Measurements from ENCODE around the gene POLN. TPM values are rescaled to one million over a fixed set of nuclear protein-coding genes. Genes with fewer than 3 reads are reported as not detected.

The POLN gene
- total RNA-seq, 4 donors from 2014 or later, result 0.70 to 6.6 (median 3.2) TPM

- no peak overlapping the region for H3K4me3 ChIP-seq
- no peak overlapping the region for H3K27ac ChIP-seq
- no peaks in the 10 kb centered on the region for H3K4me1 ChIP-seq
- peaks cover 0 to 23% (median 0%) of the 10 kb centered on the region in 3 donors for H3K36me3 ChIP-seq
- TF ChIP-seq, protein P1, sequence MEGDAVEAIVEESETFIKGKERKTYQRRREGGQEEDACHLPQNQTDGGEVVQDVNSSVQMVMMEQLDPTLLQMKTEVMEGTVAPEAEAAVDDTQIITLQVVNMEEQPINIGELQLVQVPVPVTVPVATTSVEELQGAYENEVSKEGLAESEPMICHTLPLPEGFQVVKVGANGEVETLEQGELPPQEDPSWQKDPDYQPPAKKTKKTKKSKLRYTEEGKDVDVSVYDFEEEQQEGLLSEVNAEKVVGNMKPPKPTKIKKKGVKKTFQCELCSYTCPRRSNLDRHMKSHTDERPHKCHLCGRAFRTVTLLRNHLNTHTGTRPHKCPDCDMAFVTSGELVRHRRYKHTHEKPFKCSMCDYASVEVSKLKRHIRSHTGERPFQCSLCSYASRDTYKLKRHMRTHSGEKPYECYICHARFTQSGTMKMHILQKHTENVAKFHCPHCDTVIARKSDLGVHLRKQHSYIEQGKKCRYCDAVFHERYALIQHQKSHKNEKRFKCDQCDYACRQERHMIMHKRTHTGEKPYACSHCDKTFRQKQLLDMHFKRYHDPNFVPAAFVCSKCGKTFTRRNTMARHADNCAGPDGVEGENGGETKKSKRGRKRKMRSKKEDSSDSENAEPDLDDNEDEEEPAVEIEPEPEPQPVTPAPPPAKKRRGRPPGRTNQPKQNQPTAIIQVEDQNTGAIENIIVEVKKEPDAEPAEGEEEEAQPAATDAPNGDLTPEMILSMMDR (IDR thresholded peaks at IDR 0.05), result no peak
- TF ChIP-seq POLR2A (IDR thresholded peaks at IDR 0.05), result no peak
- H3K9me3 ChIP-seq, result no peaks in the 10 kb centered on the region
- DNase-seq, result no peak
- H3K27me3 ChIP-seq, result no peaks in the 10 kb centered on the region
Observed at GRCh38 chr4:2273221-2273620, 31.3 kb upstream of the POLN start.

DNA sequence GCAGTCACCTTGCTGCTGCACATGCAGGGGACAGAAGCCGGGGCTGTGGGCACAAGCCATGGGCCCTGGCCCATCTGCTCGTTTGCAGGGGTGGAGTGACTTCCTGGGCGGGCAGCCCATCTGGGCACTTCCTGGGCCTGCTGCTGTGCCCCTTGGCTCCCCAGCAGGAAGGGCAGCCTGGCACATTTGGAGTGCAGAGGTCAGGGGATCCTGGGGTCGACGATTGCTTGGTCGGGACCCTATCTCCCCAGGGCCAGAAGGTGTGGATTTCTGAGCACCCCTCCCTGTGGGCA, 30.9 kb upstream of the POLN start:
- TF ChIP-seq, protein P1 (IDR thresholded peaks at IDR 0.05), result no peak
- TF ChIP-seq POLR2A (IDR thresholded peaks at IDR 0.05), result no peak
- Histone ChIP-seq H3K4me3 (no peak overlapping the region), H3K9me3 (no peaks in the 10 kb centered on the region), H3K27ac (no peak overlapping the region), H3K27me3 (no peaks in the 10 kb centered on the region), H3K36me3 (peaks cover 0 to 23% (median 0%) of the 10 kb centered on the region in 3 donors), H3K4me1 (no peaks in the 10 kb centered on the region)
- DNase-seq, result no peak

DNA sequence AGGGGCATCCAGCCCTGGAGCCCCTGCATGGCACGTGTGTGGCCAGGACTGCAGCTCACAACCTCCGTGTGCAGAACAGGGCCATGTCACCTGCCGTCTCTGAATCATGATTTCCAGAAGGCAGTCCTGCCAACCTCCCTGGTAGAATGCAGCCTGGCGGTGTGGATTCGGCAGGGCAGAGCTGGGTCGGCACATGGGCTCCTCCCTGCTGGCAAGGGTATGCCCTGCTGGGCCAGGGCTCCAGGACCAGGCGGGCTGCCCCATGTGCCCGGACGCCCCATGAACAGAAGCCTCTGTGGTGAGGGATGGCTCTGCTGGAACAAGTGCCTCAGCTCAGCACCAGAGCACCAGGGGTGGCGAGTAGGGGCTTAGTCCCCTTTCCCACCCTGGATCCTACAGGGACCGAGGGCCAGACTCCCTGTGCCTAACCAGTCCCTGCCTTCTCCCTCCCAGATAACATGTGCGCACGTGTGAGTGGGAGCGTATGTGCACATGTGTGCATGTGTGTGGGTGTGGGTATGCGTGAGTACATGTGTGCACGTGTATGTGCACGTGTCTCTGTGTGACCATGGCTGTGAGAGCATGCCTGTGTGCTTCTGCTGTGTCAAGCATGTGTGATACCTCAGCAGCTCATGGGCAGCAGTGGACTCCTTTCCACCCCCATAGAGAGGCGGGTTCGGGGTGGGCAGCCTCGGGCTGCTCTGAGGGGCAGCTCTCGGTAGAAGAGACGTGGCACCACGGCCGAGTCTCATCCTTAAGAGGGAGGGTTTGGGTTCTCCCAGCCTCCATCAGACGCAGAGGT, 30.3 kb upstream of the POLN start:
- DNase-seq, result no peak
- H3K9me3 ChIP-seq, result no peaks in the 10 kb centered on the region

DNA sequence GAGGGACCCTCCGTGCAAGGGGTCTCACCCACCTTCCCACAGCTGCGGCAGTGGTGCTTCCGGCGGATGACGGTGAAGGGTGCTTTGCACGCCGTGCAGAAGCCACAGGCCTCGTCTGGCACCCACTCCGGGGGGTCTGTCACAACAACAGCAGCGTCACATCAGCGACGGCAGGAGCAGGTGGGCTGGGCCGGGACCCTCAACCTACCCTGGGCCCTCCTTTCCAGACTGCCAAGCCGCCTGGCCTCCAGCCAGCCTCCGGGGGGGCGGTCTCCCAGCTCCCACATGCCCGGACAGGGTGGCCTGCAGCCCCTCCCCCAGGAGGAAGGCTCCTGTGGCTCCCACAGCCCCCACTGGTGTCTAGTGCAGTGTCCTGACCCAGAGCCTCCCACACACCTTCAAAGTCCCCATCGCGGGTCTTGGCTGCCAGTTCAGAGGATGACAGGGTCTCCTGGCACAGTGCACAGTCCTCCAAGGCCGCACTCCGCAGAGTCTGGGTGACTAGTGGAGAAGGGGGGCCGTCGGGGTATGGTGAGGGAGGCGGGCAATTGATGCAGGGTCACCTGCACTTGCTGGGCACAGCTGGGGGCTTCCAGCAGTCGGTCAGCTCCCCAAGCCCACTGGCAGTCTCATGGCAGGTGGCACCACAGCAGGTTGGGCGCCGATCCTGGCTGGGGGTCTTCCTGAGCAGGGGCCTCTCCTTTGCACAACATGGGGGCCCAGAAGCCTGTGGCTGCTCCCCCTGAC, 29.5 kb upstream of the POLN start:
- no peak for DNase-seq
- no peaks in the 10 kb centered on the region for H3K27me3 ChIP-seq
- H3K4me1 ChIP-seq, result no peaks in the 10 kb centered on the region
- H3K9me3 ChIP-seq, result no peaks in the 10 kb centered on the region
- TF ChIP-seq POLR2A (IDR thresholded peaks at IDR 0.05), result no peak
- TF ChIP-seq, protein P1 (IDR thresholded peaks at IDR 0.05), result no peak
- no peak overlapping the region for H3K27ac ChIP-seq
- H3K36me3 ChIP-seq, result peaks cover 0 to 23% (median 0%) of the 10 kb centered on the region in 3 donors
- H3K4me3 ChIP-seq, result no peak overlapping the region

More for the DNA sequence above, 30.3 kb upstream of the POLN start:
- H3K36me3 ChIP-seq, result peaks cover 0 to 23% (median 0%) of the 10 kb centered on the region in 3 donors
- H3K27ac ChIP-seq, result no peak overlapping the region
- H3K4me1 ChIP-seq, result no peaks in the 10 kb centered on the region
- TF ChIP-seq POLR2A (IDR thresholded peaks at IDR 0.05), result no peak
- TF ChIP-seq, protein P1 (IDR thresholded peaks at IDR 0.05), result no peak
- H3K4me3 ChIP-seq, result no peak overlapping the region
- H3K27me3 ChIP-seq, result no peaks in the 10 kb centered on the region

DNA sequence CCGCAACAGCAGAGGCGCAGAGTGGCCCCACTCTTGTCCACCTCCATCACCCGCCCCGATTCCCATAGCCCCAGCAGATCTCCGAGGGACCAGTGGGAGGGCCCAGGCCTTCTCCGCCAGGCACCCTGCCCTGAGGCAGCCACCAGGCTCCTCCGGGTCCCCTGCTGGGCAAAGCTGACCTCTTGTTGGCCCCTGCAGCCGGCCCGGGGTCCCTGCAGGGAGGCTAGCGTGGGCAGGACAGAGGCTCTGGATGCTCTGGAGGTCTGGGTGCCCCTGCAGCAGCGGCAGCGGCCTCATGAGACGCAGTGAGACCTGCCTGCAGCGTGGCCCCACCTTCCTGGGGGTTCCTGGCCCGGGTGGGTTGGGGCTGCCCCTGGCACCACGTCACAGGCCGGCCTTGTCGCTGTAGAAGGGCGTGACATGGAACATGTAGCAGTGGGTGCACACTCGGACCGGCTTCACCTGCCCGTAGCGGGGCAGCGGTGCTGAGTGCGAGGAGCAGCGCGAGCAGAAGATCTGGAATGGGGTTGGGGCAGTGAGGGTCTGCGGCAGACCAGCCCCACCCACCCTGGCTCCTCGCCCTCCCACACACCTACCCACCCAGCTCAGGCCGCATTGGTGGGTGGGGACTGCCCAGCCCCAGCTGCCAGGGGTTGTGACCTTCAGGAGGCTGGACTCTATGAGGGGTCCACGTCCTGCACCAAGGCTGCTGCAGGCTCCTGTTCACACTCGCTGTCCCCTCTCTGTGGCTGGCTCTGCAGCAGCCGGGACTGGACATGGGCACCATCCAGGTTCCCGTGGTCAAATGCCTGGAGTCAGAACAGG, 28.6 kb upstream of the POLN start:
- Histone ChIP-seq H3K4me3 (no peak overlapping the region), H3K4me1 (peaks cover 0 to 6% (median 1%) of the 10 kb centered on the region in 4 donors), H3K36me3 (peaks cover 0 to 23% (median 0%) of the 10 kb centered on the region in 3 donors), H3K27me3 (no peaks in the 10 kb centered on the region), H3K9me3 (no peaks in the 10 kb centered on the region), H3K27ac (no peak overlapping the region)
- TF ChIP-seq, protein P1 (IDR thresholded peaks at IDR 0.05), result no peak
- no peak for TF ChIP-seq POLR2A (IDR thresholded peaks at IDR 0.05)
- DNase-seq, result no peak
